Stimulated activated CD8-positive, alpha-beta memory T cell treated with anti-CD3 and anti-CD28 coated beads, Interleukin-15, amount 100 ng/mL, for 4 hours (primary cell): Measurements from ENCODE around the gene PIGL.
"Not testable (repeated sequence)": the region's sequence is repeated elsewhere in the genome, so short reads cannot be mapped to it uniquely, and the experiment has no call there.

Experiments used
- DNase-seq, 2 donors: peaks; one replicate each; pipeline ENCODE4 v3.0.0-alpha.2; 2020; ENCODE audit warnings: low read depth in 2 of 2

Gene PIGL

GRCh38 chr17:16217002-16217635 lies at the start of gene PIGL:
PIGL (plus strand) TSS chr17:16217210; CDS start chr17:16217227, 17 bp downstream.
- peak; percentile 74 to 82 for DNase-seq

- no peak for DNase-seq
Measured at GRCh38 chr17:16171613-16172012, 45.4 kb upstream of the PIGL start.

GRCh38 chr17:16178836-16179235 lies 38.2 kb upstream of the PIGL start:
- no peak for DNase-seq

- DNase-seq, result no peak
Measured at GRCh38 chr17:16181581-16181980, 35.4 kb upstream of the PIGL start.

- no peak for DNase-seq
Measured at GRCh38 chr17:16187642-16188041, 29.4 kb upstream of the PIGL start.

GRCh38 chr17:16189791-16190348 lies 27.1 kb upstream of the PIGL start:
- DNase-seq, result no peak

- DNase-seq, result no peak
Measured at GRCh38 chr17:16190703-16191360, 26.2 kb upstream of the PIGL start.

- no peak for DNase-seq
Measured at GRCh38 chr17:16191604-16192003, 25.4 kb upstream of the PIGL start.

GRCh38 chr17:16194307-16194835 lies 22.6 kb upstream of the PIGL start:
- DNase-seq, result not testable (repeated sequence)

GRCh38 chr17:16197276-16197675 lies 19.7 kb upstream of the PIGL start:
- no peak for DNase-seq

- DNase-seq, result no peak
Measured at GRCh38 chr17:16199093-16199492, 17.9 kb upstream of the PIGL start.

- DNase-seq, result not testable (repeated sequence)
Measured at GRCh38 chr17:16201693-16202131, 15.3 kb upstream of the PIGL start.

- not testable (repeated sequence) for DNase-seq
Measured at GRCh38 chr17:16202554-16203500, 14.2 kb upstream of the PIGL start.

- not testable (repeated sequence) for DNase-seq
Measured at GRCh38 chr17:16204763-16205162, 12.2 kb upstream of the PIGL start.

- no peak for DNase-seq
Measured at GRCh38 chr17:16211590-16211989, 5.4 kb upstream of the PIGL start.

GRCh38 chr17:16212793-16213192 lies 4.2 kb upstream of the PIGL start:
- DNase-seq, result no peak

GRCh38 chr17:16214190-16215001 lies 2.6 kb upstream of the PIGL start:
- DNase-seq, result no peak

GRCh38 chr17:16215002-16215272 lies 2.1 kb upstream of the PIGL start:
- peak; percentile 1 to 22 for DNase-seq

GRCh38 chr17:16215273-16215964 lies 1.6 kb upstream of the PIGL start, which contains the start of gene NCOR1:
NCOR1 (minus strand) TSS chr17:16215534; CDS start chr17:16194569, 20,965 bp downstream.
- peak; percentile 74 to 79 for DNase-seq

GRCh38 chr17:16215965-16216316 lies 1.1 kb upstream of the PIGL start:
- no peak for DNase-seq
